ENCODE data around the gene CALHM1.
A peak's percentile ranks its signal among the peaks of the same experiment; 100 is the strongest.

Gene CALHM1

GRCh38 chr10:103481974-103482531 lies 23.4 kb upstream of the CALHM1 start:
- peak; percentile 36 for DNase-seq

GRCh38 chr10:103480521-103480920 lies 21.8 kb upstream of the CALHM1 start:
- DNase-seq: no peak

GRCh38 chr10:103479135-103479534 lies 20.4 kb upstream of the CALHM1 start, which contains the start of gene CALHM3:
Gene CALHM3, minus strand, starts transcription at chr10:103479240. Its CDS starts 208 bp downstream, at chr10:103479032.
- DNase-seq: no peak

- no peak for DNase-seq
Observed at GRCh38 chr10:103478671-103479070, 20.0 kb upstream of the CALHM1 start.

- DNase-seq: no peak
Observed at GRCh38 chr10:103476046-103476768, 17.5 kb upstream of the CALHM1 start.

GRCh38 chr10:103475437-103475836 lies 16.7 kb upstream of the CALHM1 start:
- no peak for DNase-seq

GRCh38 chr10:103474077-103474476 lies 15.4 kb upstream of the CALHM1 start:
- no peak for DNase-seq

GRCh38 chr10:103473261-103473671 lies 14.6 kb upstream of the CALHM1 start:
- DNase-seq: no peak

GRCh38 chr10:103472005-103472404 lies 13.3 kb upstream of the CALHM1 start:
- DNase-seq: no peak

- peak; percentile 57 for DNase-seq
Observed at GRCh38 chr10:103470761-103471653, 12.3 kb upstream of the CALHM1 start.

- no peak for DNase-seq
Observed at GRCh38 chr10:103469201-103469600, 10.5 kb upstream of the CALHM1 start.

- DNase-seq: no peak
Observed at GRCh38 chr10:103467406-103467805, 8.7 kb upstream of the CALHM1 start.

- DNase-seq: no peak
Observed at GRCh38 chr10:103466734-103467133, 8.0 kb upstream of the CALHM1 start.

- DNase-seq: no peak
Observed at GRCh38 chr10:103465411-103466179, 6.9 kb upstream of the CALHM1 start.

GRCh38 chr10:103463499-103463898 lies 4.8 kb upstream of the CALHM1 start:
- no peak for DNase-seq

- DNase-seq: no peak
Observed at GRCh38 chr10:103459615-103460014, 915 bp upstream of the CALHM1 start.

GRCh38 chr10:103457896-103458583 lies 660 bp downstream of the CALHM1 start:
- no peak for DNase-seq

GRCh38 chr10:103457176-103457712 lies 1.5 kb downstream of the CALHM1 start:
- DNase-seq: no peak

- DNase-seq: no peak
Observed at GRCh38 chr10:103456074-103456660, 2.5 kb downstream of the CALHM1 start.

GRCh38 chr10:103455235-103455634 lies 3.5 kb downstream of the CALHM1 start:
- DNase-seq: no peak

GRCh38 chr10:103454026-103454425 lies 4.7 kb downstream of the CALHM1 start:
- DNase-seq: no peak

Data from stimulated activated CD4-positive, alpha-beta T cell treated with anti-CD3 and anti-CD28 coated beads, Interleukin-4, amount 100 ng/mL, for 24 hours (primary cell).